PFSK-1 (cell line): ENCODE results near the gene GPR132.

Source experiments
- FOXP2 ChIP-seq: optimal IDR thresholded peaks from 2 replicates; pipeline ENCODE3; 2011; ENCODE audit warnings: borderline replicate concordance, control low read depth, inconsistent platforms; ENCODE audit not compliant: insufficient read depth; ENCODE audit errors: extremely low read length, extremely low read depth
- POLR2AphosphoS5 ChIP-seq: IDR thresholded peaks from 2 replicates; pipeline ENCODE4 v1.6.1; 2012; ENCODE audit warnings: low read depth, mild to moderate bottlenecking, control low read depth, low read length, moderate library complexity
- SIN3A ChIP-seq: IDR thresholded peaks from 2 replicates; pipeline ENCODE4 v1.6.1; 2012; ENCODE audit warnings: mild to moderate bottlenecking, low read length, moderate library complexity, borderline replicate concordance; ENCODE audit not compliant: insufficient read depth
- TAF1 ChIP-seq: IDR thresholded peaks from 2 replicates; pipeline ENCODE4 v1.6.1; 2012; ENCODE audit warnings: low read length, control low read depth, borderline replicate concordance; ENCODE audit not compliant: insufficient read depth
- TF ChIP-seq, protein P1 (sequence below), 2 experiments: IDR thresholded peaks; 2 replicates each; pipeline versions ENCODE4 v1.6.1 to v1.8.0; 2011 to 2012; ENCODE audit warnings: low read depth in 2 of 2, low read length in 2 of 2, control low read depth in 1 of 2, inconsistent platforms in 1 of 2, mild to moderate bottlenecking in 1 of 2, moderate library complexity in 1 of 2; ENCODE audit not compliant: insufficient read depth in 1 of 2

Gene GPR132

DNA sequence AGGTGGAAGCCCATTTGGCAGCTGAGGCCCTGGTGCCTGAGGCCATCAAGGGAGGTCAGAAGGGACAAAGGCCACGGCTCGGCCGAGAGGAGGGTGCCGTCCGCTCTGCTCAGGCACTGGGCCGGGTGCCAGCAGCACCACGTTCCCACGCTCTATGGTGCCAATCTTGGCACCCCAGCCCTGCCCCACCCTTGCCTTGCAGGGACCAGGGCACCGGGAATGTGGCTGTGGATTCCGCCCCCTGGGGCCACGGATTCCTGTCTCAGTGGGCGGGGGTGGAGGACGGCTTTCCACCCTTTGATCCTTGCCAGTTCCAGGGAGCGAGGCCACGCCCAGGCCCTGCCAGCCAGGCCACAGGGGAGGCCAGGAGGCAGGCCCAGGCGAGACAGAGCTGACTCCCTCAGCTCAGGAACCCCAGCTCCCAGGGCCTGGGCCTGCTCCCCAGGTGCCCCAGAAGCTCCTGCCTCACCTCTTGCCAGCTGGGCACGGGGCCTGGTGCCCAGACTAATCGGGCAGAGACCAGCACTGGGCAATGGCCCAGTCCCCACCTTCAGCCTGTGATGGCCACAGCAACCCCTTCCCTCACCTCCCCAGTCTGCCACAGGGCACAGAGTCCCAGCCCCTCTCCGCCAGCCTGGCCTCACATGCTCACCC, 26.4 kb upstream of the GPR132 start:
- TF ChIP-seq POLR2AphosphoS5 (no peak), TAF1 (no peak), FOXP2 (no peak), SIN3A (no peak)
- TF ChIP-seq, protein P1, sequence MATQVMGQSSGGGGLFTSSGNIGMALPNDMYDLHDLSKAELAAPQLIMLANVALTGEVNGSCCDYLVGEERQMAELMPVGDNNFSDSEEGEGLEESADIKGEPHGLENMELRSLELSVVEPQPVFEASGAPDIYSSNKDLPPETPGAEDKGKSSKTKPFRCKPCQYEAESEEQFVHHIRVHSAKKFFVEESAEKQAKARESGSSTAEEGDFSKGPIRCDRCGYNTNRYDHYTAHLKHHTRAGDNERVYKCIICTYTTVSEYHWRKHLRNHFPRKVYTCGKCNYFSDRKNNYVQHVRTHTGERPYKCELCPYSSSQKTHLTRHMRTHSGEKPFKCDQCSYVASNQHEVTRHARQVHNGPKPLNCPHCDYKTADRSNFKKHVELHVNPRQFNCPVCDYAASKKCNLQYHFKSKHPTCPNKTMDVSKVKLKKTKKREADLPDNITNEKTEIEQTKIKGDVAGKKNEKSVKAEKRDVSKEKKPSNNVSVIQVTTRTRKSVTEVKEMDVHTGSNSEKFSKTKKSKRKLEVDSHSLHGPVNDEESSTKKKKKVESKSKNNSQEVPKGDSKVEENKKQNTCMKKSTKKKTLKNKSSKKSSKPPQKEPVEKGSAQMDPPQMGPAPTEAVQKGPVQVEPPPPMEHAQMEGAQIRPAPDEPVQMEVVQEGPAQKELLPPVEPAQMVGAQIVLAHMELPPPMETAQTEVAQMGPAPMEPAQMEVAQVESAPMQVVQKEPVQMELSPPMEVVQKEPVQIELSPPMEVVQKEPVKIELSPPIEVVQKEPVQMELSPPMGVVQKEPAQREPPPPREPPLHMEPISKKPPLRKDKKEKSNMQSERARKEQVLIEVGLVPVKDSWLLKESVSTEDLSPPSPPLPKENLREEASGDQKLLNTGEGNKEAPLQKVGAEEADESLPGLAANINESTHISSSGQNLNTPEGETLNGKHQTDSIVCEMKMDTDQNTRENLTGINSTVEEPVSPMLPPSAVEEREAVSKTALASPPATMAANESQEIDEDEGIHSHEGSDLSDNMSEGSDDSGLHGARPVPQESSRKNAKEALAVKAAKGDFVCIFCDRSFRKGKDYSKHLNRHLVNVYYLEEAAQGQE (IDR thresholded peaks at IDR 0.05; ENCODE audit: insufficient read depth in 1 of 2, low read depth in 2 of 2, low read length in 2 of 2) = no peak

DNA sequence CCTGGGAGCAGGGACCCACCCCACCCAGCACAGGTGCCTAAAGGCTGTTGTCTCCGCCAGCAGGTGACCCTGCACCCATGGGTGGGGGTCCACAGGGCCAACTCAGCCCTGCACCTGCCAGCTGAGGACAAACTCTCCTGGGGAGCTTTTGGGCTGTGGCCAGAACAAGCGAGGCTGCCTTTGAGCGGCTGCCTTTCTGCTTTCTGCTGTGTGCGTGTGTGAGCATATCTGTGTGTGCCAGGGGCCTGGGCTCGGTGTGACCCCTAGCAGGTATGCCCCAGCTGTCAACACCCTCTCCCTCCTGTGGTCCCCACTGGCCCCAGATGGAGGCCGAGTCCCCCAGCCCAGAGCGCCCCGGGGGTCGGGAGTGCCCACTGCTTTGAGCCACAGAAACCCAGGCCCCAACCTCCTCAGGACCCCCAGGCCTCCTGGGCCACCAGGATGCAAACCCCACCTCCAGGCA, 25.9 kb upstream of the GPR132 start:
- TF ChIP-seq FOXP2 = no peak
- TF ChIP-seq POLR2AphosphoS5 = no peak
- TF ChIP-seq, protein P1 (IDR thresholded peaks at IDR 0.05; ENCODE audit: insufficient read depth in 1 of 2, low read depth in 2 of 2, low read length in 2 of 2) = no peak
- no peak for TF ChIP-seq SIN3A
- TF ChIP-seq TAF1 = no peak

DNA sequence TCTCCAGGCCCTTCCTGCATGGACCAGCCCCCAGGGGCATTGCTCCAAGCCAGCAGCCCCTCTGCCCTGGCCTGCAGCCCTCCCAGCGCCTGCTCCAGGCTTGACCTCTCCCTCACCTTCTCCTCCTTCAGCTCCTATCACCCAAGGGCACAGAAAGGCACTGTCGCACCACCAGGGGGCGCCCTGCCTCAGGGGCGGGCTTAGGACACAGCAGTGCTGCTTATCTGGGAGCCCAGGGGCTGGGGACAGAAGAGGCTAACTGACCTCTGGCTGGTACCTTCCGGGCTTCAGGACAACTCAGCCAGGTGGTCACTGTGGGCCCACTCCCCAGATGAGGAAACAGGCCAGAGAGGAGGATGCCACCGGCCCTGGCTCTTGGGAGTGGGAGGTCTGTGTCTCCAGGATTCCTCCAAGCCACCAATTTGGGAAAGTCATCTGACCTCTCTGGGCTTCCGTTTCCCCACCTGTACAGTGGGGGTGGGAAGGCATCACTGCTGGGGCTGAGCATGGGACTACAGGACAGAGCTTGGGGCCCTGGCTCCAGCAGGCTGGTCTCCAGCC, 25.3 kb upstream of the GPR132 start:
- TF ChIP-seq POLR2AphosphoS5 (no peak), FOXP2 (no peak), TAF1 (no peak), SIN3A (no peak)
- TF ChIP-seq, protein P1 (IDR thresholded peaks at IDR 0.05; ENCODE audit: insufficient read depth in 1 of 2, low read depth in 2 of 2, low read length in 2 of 2) = no peak

DNA sequence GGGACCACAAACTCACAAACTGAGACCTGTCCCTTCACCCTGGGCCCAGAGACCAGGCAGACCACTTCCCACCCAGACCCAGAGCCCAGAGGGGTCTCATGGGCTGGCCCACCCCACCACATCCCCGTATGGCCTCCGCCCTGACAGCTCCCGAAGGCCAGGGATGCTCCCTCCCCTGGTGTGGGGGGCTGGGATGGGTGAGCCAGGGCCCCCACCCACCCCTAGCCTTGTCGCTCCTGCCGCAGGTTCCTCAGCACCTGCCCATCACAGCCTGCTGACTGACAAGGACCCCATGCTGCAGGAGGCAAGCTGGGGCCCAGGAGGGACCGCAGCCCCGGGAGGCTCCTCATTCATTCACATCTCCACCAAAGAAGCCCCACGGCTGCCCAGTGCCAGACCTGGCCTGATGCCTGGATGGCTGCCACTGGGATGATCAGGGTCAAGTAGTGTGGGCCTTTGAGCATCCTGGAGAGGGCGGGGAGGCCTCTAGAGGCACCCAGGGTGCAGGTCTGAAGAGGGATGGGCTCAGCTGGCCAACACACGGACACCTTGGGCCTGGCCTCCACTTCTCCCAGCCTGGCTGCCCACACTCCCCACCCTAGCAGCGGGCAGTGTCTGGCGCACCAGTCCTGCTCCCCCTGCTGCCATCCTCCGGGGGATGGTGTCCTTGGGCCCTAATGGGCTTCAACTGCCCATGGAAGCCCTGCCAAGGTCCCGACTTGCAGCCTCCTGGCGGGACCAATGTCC, 24.7 kb upstream of the GPR132 start:
- TF ChIP-seq, protein P1 (IDR thresholded peaks at IDR 0.05; ENCODE audit: insufficient read depth in 1 of 2, low read depth in 2 of 2, low read length in 2 of 2) = no peak
- TF ChIP-seq TAF1 = no peak
- no peak for TF ChIP-seq POLR2AphosphoS5
- TF ChIP-seq SIN3A = no peak
- TF ChIP-seq FOXP2 = no peak
